GM19099 (cell line): Measurements from ENCODE around the gene METAP1D.
A peak's percentile ranks its signal among the peaks of the same experiment; 100 is the strongest.

Source experiments
- POLR2A ChIP-seq: IDR thresholded peaks from 3 replicates; pipeline ENCODE4 v1.6.1; 2011; ENCODE audit warnings: low read depth; ENCODE audit not compliant: insufficient read length; ENCODE audit errors: extremely low read depth

Gene METAP1D

DNA sequence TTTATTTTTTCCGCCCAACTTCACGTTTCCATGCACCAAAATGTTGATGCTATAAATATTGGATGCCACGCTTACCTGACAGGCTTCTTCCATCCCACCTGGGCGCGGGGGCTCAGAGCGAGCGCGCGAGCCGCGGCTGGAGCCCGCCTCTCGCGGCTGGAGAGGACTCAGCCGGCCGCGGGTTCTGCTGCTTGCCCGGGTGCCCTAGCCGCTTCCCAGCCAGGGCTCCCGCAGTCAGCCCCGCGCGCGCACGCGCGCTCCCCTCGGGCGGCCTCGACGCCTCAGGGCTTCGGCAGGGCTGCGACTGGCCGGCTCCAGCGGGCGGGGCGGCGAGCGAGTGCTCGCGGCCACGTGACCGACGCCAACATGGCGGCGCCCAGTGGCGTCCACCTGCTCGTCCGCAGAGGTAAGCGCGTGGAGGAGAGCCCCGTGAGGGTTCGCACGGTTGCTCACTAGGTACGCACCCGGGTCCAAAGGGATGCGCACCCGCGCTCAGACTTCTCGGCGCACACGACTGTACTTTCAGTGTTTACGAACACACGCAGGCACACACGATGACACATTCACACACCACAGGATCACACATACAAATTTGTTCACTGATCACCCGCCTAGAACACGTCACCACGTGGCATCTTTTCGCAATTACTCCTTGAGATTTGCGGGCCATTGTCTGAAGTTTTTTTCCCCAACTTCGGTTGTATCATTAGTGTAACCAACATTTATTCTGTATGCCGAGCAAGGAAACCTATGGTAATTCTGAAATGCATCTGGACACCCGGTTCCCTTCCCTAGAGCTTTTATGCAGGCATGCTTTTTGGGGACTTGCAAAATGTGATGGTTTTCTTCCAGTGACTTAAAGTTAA, at the start of gene METAP1D:
Gene METAP1D (plus strand): TSS at position 350 of the 866 bp plus-strand sequence. CDS start 17 bp downstream, at position 367.
- peak; percentile 90 for TF ChIP-seq POLR2A

DNA sequence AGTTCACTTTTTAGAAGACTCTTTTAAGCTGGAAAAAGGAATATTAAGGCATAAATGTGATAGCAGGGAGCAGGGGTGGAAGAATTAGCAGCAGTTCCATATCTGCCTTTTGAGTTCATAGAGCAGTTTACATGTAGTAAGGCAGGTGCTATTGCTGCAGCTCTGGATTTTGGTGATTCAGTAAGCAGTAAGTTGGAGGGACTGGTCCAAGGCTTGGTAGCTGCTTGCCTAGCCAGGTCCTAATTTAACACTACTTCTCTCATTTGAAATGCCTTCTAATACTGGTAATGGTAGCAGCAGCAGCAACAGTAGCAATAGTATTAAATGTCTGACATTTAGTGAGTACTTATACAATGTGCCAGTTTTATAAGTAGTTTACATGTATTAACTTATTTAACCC, 47.5 kb upstream of the METAP1D start:
- no peak for TF ChIP-seq POLR2A

DNA sequence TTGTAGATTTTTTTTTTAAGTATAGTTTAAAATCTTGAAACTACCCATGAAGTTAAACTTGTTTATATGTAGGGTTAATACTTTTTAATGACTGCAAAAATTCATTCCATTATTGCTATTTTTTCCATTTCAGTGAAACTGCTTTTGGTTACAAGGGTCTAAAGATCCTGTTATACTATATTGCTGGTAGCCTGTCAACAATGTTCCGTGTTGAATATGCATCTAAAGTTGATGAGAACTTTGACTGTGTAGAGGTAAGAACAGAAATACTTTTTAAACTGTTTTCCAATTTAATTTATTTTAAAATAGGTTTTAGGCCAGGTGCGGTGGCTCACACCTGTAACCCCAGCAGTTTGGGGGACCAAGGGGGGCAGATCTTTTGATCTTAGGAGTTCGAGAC, 47.0 kb upstream of the METAP1D start:
- TF ChIP-seq POLR2A, result no peak

DNA sequence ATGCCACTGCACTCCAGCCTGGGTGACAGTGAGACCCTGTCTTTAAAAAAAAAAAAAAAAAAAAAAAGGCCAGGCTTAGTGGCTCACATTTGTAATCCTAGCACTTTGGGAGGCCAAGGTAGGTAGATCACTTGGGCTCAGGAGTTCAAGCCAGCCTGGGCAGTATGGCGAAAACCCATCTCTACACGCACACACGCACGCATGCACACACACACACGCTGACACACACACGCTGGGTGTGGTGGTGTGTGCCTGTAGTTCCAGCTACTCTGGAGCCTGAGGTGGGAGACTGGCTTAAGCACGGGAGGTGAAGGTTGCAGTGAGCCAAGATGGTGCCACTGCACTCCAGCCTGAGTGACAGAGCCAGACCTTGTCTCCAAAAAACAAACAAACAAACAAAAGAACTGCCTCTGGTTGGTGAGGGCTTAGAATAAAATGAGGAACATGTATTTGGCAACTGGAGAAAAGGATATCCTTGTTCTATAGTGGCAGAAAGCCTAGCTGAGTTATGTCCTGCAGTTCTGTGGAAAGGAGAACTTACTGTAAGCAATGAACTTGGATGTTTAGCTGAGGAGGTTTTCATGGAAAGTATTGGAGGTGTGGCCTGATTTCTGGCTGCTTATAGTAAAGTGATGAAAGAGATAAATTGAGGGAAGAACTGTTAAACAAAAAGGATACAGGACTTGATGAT, 43.5 kb upstream of the METAP1D start:
- no peak for TF ChIP-seq POLR2A

DNA sequence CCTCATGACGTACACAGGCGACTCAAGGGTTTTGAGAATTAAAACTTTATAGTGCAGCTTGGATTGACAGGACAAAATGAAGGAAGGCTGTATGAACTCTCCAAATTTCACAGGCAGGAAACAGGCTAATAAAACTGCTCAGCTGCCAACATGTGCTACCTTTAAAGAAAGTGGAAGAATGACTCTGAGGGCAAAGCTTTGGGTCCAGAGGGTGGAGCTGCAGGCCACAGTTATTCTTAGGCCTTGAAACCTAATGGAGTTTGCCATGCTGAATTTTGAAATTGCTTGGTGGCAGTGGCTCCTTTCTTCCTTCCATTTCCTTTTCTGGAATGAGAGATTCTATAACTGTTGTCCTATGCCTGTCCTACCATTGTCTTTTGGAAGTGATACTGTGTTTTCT, 42.7 kb upstream of the METAP1D start:
- no peak for TF ChIP-seq POLR2A

GRCh38 chr2:171958475-171958874, 41.3 kb upstream of the METAP1D start:
- TF ChIP-seq POLR2A, result no peak

GRCh38 chr2:171959998-171960397, 39.8 kb upstream of the METAP1D start:
- TF ChIP-seq POLR2A, result no peak

- no peak for TF ChIP-seq POLR2A
These were observed 39.2 kb upstream of the METAP1D start for GRCh38 chr2:171960570-171960969.

- TF ChIP-seq POLR2A, result no peak
These were observed 36.6 kb upstream of the METAP1D start for GRCh38 chr2:171963198-171963597.

DNA sequence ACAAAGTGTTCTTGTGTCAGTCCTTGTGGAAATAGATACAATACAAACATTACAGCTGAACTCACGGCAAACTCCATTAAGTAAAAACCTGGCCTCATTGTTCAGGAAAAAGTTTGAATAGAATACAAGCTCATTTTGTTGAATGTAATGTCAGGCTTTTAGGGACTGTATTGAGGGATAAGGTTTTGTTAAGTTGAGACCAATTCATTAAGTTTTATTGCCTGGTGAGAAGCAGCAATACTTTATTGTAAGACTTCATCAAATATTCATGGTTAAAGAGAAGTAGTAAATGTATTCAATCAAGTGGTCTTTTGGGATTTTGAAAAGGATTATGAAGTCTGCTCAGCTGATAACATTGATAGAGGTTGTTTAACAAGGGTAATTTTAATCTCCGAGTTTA, 35.4 kb upstream of the METAP1D start:
- no peak for TF ChIP-seq POLR2A

DNA sequence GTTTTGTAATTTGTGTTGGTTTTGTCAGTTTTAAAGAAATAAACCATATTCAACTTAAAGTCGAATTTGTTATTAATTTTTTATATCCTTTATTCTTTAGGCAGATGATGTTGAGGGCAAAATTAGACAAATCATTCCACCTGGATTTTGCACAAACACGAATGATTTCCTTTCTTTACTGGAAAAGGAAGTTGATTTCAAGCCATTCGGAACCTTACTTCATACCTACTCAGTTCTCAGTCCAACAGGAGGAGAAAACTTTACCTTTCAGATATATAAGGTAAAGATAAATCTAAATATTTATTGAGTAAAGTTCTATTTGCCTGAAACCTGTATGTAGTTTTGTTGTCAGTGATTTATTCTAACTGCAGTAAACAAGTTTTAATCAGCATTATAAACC, 34.5 kb upstream of the METAP1D start:
- TF ChIP-seq POLR2A, result no peak

GRCh38 chr2:171965661-171966060, 34.1 kb upstream of the METAP1D start:
- TF ChIP-seq POLR2A, result no peak

- TF ChIP-seq POLR2A, result no peak
These were observed 33.5 kb upstream of the METAP1D start for GRCh38 chr2:171966235-171966634.

- no peak for TF ChIP-seq POLR2A
These were observed 33.1 kb upstream of the METAP1D start for GRCh38 chr2:171966688-171967087.

DNA sequence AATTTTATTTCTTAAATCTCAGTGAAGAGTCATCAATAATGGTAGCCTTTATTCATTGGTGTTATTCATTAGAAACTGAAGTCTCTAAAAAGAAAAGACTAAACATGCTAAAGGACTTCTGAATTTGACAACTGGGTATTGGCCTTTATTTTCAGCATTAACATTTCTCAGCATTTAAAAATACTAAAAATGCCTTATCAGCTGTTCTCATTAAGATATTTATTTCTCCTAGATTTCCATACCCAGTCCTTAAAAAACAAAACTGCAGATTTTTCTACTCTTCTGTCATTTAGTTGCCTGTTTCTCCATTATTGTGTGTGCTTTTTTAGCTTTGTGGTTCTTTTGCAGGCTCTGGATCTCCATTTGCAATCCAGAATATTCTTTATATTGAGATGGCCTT, 31.2 kb upstream of the METAP1D start:
- no peak for TF ChIP-seq POLR2A
